B cell (primary cell): ENCODE data around the gene NAA35. TPM values are rescaled to one million over a fixed set of nuclear protein-coding genes. Genes with fewer than 3 reads are reported as not detected.
"Not testable (repeated sequence)": the region's sequence is repeated elsewhere in the genome, so short reads cannot be mapped to it uniquely, and the experiment has no call there.

Experiments
- ATAC-seq: fragments of 200-7000 bp; cut with Tn5 transposase; one replicate; pipeline ENCODE4 v1.10.0; 2021; ENCODE audit warnings: low read depth, mild to moderate bottlenecking, moderate number of reproducible peaks, moderate library complexity
- CTCF ChIA-PET: fragments of 350-600 bp; sonication (Branson Sonifier 250); formaldehyde crosslinking; loops from one replicate; lab custom pipeline; 2021; ENCODE audit warnings: antibody characterized with exemption, inconsistent platforms; lab: Charles Lee
- POLR2A ChIA-PET: fragments of 350-600 bp; sonication (Branson Sonifier 250); formaldehyde crosslinking; loops from one replicate; lab custom pipeline; 2021; ENCODE audit warnings: antibody characterized with exemption; lab: Charles Lee
- DNase-seq: peaks from one replicate; pipeline ENCODE4 v3.0.0; 2013
- H2AFZ ChIP-seq: 2 replicates; pipeline ENCODE4 v1.6.1; 2012; ENCODE audit warnings: mild to moderate bottlenecking, low read depth, low read length; ENCODE audit not compliant: insufficient read depth, poor library complexity, severe bottlenecking
- H3K27ac ChIP-seq, 2 donors: 1 replicate in 1 of 2; 2 replicates in 1 of 2; pipeline ENCODE4 v1.5.1; 2012 to 2013; ENCODE audit warnings: low read length in 2 of 2, mild to moderate bottlenecking in 2 of 2, moderate library complexity in 1 of 2
- H3K27me3 ChIP-seq, 4 experiments: fragments of 200-600 bp in 1 of 4; sonication (generic) in 1 of 4; replicated peaks in 1 of 4; 1 replicate in 2 of 4; 2 replicates in 2 of 4; pipeline versions ENCODE4 v1.6.1 to v1.7.0; 2013 to 2016; ENCODE audit warnings: low read length in 3 of 4, mild to moderate bottlenecking in 2 of 4, mixed read lengths in 1 of 4, moderate library complexity in 1 of 4; ENCODE audit not compliant: insufficient read depth in 4 of 4, control insufficient read depth in 3 of 4; ENCODE audit errors: control extremely low read depth in 1 of 4
- H3K36me3 ChIP-seq, 2 experiments: replicated peaks in 1 of 2; 1 replicate in 1 of 2; 2 replicates in 1 of 2; pipeline versions ENCODE4 v1.6.1 to v1.7.1; 2013; ENCODE audit warnings: low read length in 1 of 2; ENCODE audit not compliant: insufficient read depth in 2 of 2, control insufficient read depth in 1 of 2; ENCODE audit errors: control extremely low read depth in 1 of 2, extremely low read depth in 1 of 2
- H3K4me1 ChIP-seq, 2 donors: fragments of 200-600 bp in 1 of 2; sonication (generic) in 1 of 2; 1 replicate in 1 of 2; 2 replicates in 1 of 2; pipeline versions ENCODE4 v1.5.1 to v1.6.1; 2013 to 2017; ENCODE audit warnings: low read length in 2 of 2; ENCODE audit not compliant: control insufficient read depth in 2 of 2, insufficient read depth in 2 of 2
- H3K4me2 ChIP-seq: replicated peaks from 2 replicates; pipeline ENCODE3; 2012; ENCODE audit warnings: mild to moderate bottlenecking, low read depth, low read length; ENCODE audit not compliant: poor library complexity, severe bottlenecking
- H3K4me3 ChIP-seq, 5 experiments: fragments of 200-600 bp in 1 of 5; sonication (generic) in 1 of 5; 1 replicate in 3 of 5; 2 replicates in 2 of 5; pipeline versions ENCODE4 v1.5.1 to v1.7.0; 2011 to 2016; ENCODE audit warnings: low read length in 4 of 5, mild to moderate bottlenecking in 4 of 5, low read depth in 2 of 5, control low read depth in 1 of 5, moderate library complexity in 1 of 5; ENCODE audit not compliant: insufficient read depth in 1 of 5; ENCODE audit errors: control extremely low read depth in 1 of 5, extremely low read depth in 1 of 5
- H3K79me2 ChIP-seq: fragments of 200-600 bp; sonication (generic); one replicate; pipeline ENCODE4 v1.6.0; 2016; ENCODE audit warnings: low read length; ENCODE audit not compliant: control insufficient read depth, insufficient read depth
- H3K9ac ChIP-seq: fragments of 200-600 bp; sonication (generic); 2 replicates; pipeline ENCODE4 v1.6.1; 2017; ENCODE audit warnings: mild to moderate bottlenecking, low read length, moderate library complexity
- H3K9me3 ChIP-seq, 3 donors: one replicate each; pipeline versions ENCODE4 v1.6.1 to v1.7.1; 2013; ENCODE audit warnings: low read length in 2 of 3; ENCODE audit not compliant: control insufficient read depth in 2 of 3, insufficient read depth in 1 of 3; ENCODE audit errors: control extremely low read depth in 1 of 3
- H4K20me1 ChIP-seq: 2 replicates; pipeline ENCODE4 v1.6.0; 2012; ENCODE audit warnings: mild to moderate bottlenecking, low read length; ENCODE audit not compliant: insufficient read depth, control insufficient read depth, poor library complexity, severe bottlenecking
- H3K27ac Mint-ChIP-seq: one replicate; pipeline ENCODE4 v1.8.0; 2021; ENCODE audit warnings: mixed read lengths
- H3K27me3 Mint-ChIP-seq: one replicate; pipeline ENCODE4 v1.8.0; 2021; ENCODE audit warnings: mixed read lengths
- H3K4me1 Mint-ChIP-seq: one replicate; pipeline ENCODE4 v1.8.0; 2021; ENCODE audit warnings: mixed read lengths
- H3K4me3 Mint-ChIP-seq: one replicate; pipeline ENCODE4 v1.8.0; 2021; ENCODE audit warnings: mixed read lengths
- H3K9me3 Mint-ChIP-seq: one replicate; pipeline ENCODE4 v1.8.0; 2022; ENCODE audit warnings: mixed read lengths; ENCODE audit not compliant: insufficient read depth
- CTCF ChIP-seq: fragments of 200-600 bp; IDR thresholded peaks from one replicate; pipeline ENCODE4 v1.8.0; 2022; ENCODE audit warnings: antibody characterized with exemption, mild to moderate bottlenecking
- EZH2 ChIP-seq: IDR thresholded peaks from 2 replicates; pipeline ENCODE4 v1.6.1; 2012; ENCODE audit warnings: borderline replicate concordance, low read depth, mild to moderate bottlenecking, moderate library complexity, low read length; ENCODE audit not compliant: insufficient read depth, poor library complexity, severe bottlenecking
- WGBS: methylation state at CpG from one replicate; pipeline ENCODE4 v1.1.5; 2013; ENCODE audit warnings: missing lambda C conversion rate; ENCODE audit not compliant: insufficient coverage; 5-methylcytosine and 5-hydroxymethylcytosine counted together
- intact Hi-C: fragments of 100-400 bp; cut with micrococcal nuclease; formaldehyde crosslinking; loops from one replicate; pipeline ENCODE4 v1.10.0; 2022
- polyA plus RNA-seq: library from polyadenylated mRNA; depleted of rRNA; stranded (reverse); fragments of >200 nt; gene quantifications from 2 replicates; pipeline ENCODE4 v1.2.3, GENCODE V29; 2012
- total RNA-seq, 2 donors: library from RNA; stranded (reverse); fragments of 120-200 nt in 1 of 2; gene quantifications; 1 replicate in 1 of 2; 2 replicates in 1 of 2; pipeline versions ENCODE4 v1.2.3 to v1.2.4, GENCODE V29; 2013 to 2022

The NAA35 gene
- total and polyA plus RNA-seq, 2 donors (not counting 1 experiment from before 2014, with no cell fraction given) = 4.5 to 26.2 TPM

- H3K79me2 ChIP-seq = no peaks in the 10 kb centered on the region
- intact Hi-C loops = no loop called here
- no peaks in the 10 kb centered on the region for H3K27me3 ChIP-seq
- WGBS = 83% methylated on average over 5 of the region's 8 CpGs
- ChIA-PET POLR2A (no interaction called here), CTCF (no interaction called here)
- no peak overlapping the region for H3K9ac ChIP-seq
- Mint-ChIP-seq H3K27me3 (no peaks in the 10 kb centered on the region), H3K27ac (no peak overlapping the region), H3K9me3 (peaks cover 2% of the 10 kb centered on the region), H3K4me3 (no peak overlapping the region), H3K4me1 (no peaks in the 10 kb centered on the region)
- no peaks in the 10 kb centered on the region for H3K4me1 ChIP-seq
- no peak overlapping the region for H2AFZ ChIP-seq
- ATAC-seq (no peak), DNase-seq (no peak)
- no peaks in the 10 kb centered on the region for H4K20me1 ChIP-seq
- H3K4me2 ChIP-seq = no peak overlapping the region
- H3K9me3 ChIP-seq = peaks cover 0 to 6% (median 0%) of the 10 kb centered on the region in 3 donors
- no peaks in the 10 kb centered on the region for H3K36me3 ChIP-seq
- no peak overlapping the region for H3K4me3 ChIP-seq
- TF ChIP-seq EZH2 (no peak), CTCF (no peak)
- no peak overlapping the region for H3K27ac ChIP-seq
These were observed 106.0 kb downstream of the NAA35 start for GRCh38 chr9:86046930-86047341.

- ATAC-seq (no peak), DNase-seq (no peak)
- Histone ChIP-seq H3K9me3 (peaks cover 0 to 7% (median 0%) of the 10 kb centered on the region in 3 donors), H3K36me3 (no peaks in the 10 kb centered on the region), H3K27me3 (no peaks in the 10 kb centered on the region), H3K4me2 (no peak overlapping the region), H3K4me3 (no peak overlapping the region), H4K20me1 (no peaks in the 10 kb centered on the region), H3K79me2 (no peaks in the 10 kb centered on the region), H2AFZ (no peak overlapping the region), H3K4me1 (no peaks in the 10 kb centered on the region), H3K27ac (no peak overlapping the region), H3K9ac (no peak overlapping the region)
- Mint-ChIP-seq H3K4me1 (no peaks in the 10 kb centered on the region), H3K27ac (no peak overlapping the region), H3K9me3 (peaks cover 2% of the 10 kb centered on the region), H3K4me3 (no peak overlapping the region), H3K27me3 (no peaks in the 10 kb centered on the region)
- intact Hi-C loops = no loop called here
- no peak for TF ChIP-seq CTCF
- no peak for TF ChIP-seq EZH2
- ChIA-PET POLR2A (no interaction called here), CTCF (interaction anchor here (0.6 kb wide), 1 partner anchor 1864 kb away, joined by 3 read pairs; no protein-coding TSS in a partner anchor)
- 95% methylated on average over 4 of the region's 13 CpGs for WGBS
These were observed 106.4 kb downstream of the NAA35 start for GRCh38 chr9:86047361-86047760.

GRCh38 chr9:86048018-86048742 lies 107.2 kb downstream of the NAA35 start:
- 80% methylated on average over 1 of the region's 7 CpGs for WGBS
- CTCF ChIA-PET, POLR2A ChIA-PET: not testable (repeated sequence)

More at GRCh38 chr9:86048018-86048742, 107.2 kb downstream of the NAA35 start:
- H3K4me2 ChIP-seq, H3K9ac ChIP-seq, H3K79me2 ChIP-seq, H3K27ac ChIP-seq, H3K27ac Mint-ChIP-seq, H3K4me1 ChIP-seq, H4K20me1 ChIP-seq, ATAC-seq, H3K4me3 ChIP-seq, H3K4me1 Mint-ChIP-seq, H3K36me3 ChIP-seq, H3K9me3 Mint-ChIP-seq, H3K27me3 ChIP-seq, DNase-seq, H3K27me3 Mint-ChIP-seq, intact Hi-C loops, H3K4me3 Mint-ChIP-seq, H2AFZ ChIP-seq: not testable (repeated sequence)
- H3K9me3 ChIP-seq = peaks cover 0 to 15% (median 0%) of the 10 kb centered on the region in 3 donors
